KOPT-K1 (cell line): ENCODE data around the gene CHCHD6.

ENCODE experiments used
- H3K27ac ChIP-seq: fragments of 200-600 bp; sonication (generic); 2 replicates; pipeline ENCODE4 v1.5.1; 2016; ENCODE audit warnings: antibody characterized with exemption, mild to moderate bottlenecking, low read depth, low read length; ENCODE audit not compliant: poor library complexity, severe bottlenecking
- H3K36me3 ChIP-seq: fragments of 200-600 bp; sonication (generic); 2 replicates; pipeline ENCODE4 v1.5.1; 2017; ENCODE audit warnings: antibody characterized with exemption, mild to moderate bottlenecking, low read length, moderate library complexity; ENCODE audit not compliant: insufficient read depth
- H3K9me3 ChIP-seq: fragments of 200-600 bp; sonication (generic); 2 replicates; pipeline ENCODE4 v1.5.1; 2017; ENCODE audit warnings: antibody characterized with exemption, low read length, mild to moderate bottlenecking; ENCODE audit not compliant: insufficient read depth, poor library complexity, severe bottlenecking

Gene CHCHD6, protein sequence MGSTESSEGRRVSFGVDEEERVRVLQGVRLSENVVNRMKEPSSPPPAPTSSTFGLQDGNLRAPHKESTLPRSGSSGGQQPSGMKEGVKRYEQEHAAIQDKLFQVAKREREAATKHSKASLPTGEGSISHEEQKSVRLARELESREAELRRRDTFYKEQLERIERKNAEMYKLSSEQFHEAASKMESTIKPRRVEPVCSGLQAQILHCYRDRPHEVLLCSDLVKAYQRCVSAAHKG

DNA sequence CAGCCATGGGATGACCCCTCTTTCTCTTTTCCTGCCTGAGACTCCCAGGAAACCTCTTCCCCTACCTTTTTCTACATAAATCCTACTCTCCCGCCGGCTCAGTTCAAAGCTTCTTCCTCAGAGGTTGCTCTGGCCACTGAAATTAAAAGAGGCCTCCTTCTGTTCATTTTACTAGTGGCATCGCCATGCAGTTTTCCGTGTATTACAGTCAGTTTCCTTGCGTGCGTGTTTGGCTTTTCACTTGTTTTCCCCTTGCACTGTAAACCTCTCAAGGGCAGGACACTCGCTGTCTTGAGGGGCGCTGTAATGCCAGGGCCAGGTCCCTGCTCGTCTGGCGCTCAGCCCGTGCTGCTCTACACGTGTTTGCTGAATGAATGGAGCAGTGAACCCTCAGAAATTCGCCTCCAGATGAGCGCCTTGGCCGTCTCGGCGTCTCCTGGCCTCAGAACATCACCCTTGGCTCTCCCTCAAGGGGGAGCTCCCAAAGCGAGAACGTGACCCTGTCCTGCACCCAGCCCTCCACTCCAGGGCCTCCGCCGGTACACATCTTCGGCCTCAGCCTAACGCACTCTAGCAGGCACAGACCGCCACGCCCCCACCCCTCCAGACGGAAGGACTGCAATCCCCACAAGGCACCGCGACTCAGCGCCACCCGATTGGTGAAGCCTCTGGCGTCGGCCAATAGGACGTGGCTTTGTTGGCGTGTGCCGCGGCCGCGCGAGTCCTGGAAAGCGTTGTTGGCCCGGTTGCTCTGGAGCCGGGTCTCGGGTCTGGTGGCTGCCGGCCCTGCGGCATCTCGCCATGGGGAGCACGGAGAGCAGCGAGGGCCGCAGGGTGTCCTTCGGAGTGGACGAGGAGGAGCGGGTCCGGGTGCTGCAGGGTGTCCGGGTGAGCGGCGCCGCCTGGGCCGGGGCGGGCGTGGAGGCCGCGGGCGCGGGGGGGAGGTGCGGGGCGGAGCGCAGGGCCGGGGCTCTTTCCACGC, at the start of gene CHCHD6:
CHCHD6 (plus strand) TSS at position 729 of the 982 bp plus-strand sequence; CDS start at position 802, 73 bp downstream.
- Histone ChIP-seq H3K36me3 (no peaks in the 10 kb centered on the region), H3K27ac (peak within 1 kb of the TSS; percentile 56), H3K9me3 (peaks cover 8% of the 10 kb centered on the region)

DNA sequence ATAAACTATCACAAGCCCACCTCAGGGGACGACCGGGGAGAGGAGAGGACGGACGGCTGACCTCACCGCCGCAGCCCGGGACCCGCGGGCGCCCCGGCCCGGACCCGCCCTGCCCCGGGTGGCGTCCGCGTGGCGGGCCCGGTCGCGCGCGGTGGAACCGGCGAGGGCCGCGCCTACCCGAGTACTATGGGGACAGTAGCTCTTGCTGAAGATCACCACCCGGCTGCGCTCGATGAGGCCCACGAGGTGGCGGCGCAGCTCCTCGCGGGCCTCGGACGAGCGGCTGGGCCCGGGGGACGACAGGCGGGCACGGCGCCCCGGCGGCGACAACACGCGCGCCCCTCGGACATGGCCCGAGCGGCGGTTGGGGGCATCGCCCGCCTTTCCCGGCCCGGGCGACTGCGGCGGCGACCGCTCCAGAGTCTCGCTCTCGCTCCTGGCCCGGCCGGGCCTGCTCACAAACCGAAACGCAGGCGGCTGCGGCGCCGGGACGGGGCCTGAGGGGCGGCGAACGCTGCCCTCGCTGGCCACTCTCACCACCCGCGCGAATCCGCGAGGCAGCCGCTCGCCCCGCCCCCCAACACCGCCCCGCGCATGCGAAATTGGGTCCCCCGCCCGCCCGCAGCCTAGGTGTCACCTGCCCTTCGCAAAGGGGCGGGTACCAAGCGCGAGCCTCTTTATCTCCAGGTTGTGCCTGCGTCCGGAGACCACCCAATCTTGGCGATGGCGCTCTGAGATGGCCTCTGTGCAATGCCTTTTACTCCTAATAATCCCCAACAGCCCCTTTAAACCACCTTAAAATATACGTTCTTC, 49.3 kb upstream of the CHCHD6 start, which contains the start of gene TXNRD3:
TXNRD3 (minus strand) TSS at position 554 of the 813 bp plus-strand sequence.
- H3K9me3 ChIP-seq = peaks cover 13% of the 10 kb centered on the region
- H3K27ac ChIP-seq = no peak within 1 kb of the TSS
- no peaks in the 10 kb centered on the region for H3K36me3 ChIP-seq

DNA sequence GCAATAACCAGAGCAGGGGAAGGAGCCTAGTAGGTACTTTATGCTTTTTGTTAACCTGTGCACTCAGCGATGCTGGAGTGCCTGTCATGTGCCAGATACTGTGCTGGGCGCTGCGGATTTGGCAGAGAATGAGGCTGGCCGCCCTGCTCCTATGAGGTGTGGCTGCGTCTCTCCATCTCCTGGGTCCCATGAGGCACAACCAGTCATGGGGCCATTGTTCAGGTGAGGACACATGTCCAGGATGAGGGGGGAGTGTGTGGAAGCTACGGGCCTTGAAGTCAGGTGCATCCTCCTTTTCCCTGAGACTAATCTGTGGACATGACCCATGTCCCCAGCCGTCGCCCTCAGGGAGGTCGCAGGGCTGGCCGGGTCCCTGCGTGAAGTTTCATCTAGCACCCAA, 48.2 kb upstream of the CHCHD6 start:
- Histone ChIP-seq H3K9me3 (peaks cover 24% of the 10 kb centered on the region), H3K36me3 (no peaks in the 10 kb centered on the region), H3K27ac (no peak overlapping the region)

DNA sequence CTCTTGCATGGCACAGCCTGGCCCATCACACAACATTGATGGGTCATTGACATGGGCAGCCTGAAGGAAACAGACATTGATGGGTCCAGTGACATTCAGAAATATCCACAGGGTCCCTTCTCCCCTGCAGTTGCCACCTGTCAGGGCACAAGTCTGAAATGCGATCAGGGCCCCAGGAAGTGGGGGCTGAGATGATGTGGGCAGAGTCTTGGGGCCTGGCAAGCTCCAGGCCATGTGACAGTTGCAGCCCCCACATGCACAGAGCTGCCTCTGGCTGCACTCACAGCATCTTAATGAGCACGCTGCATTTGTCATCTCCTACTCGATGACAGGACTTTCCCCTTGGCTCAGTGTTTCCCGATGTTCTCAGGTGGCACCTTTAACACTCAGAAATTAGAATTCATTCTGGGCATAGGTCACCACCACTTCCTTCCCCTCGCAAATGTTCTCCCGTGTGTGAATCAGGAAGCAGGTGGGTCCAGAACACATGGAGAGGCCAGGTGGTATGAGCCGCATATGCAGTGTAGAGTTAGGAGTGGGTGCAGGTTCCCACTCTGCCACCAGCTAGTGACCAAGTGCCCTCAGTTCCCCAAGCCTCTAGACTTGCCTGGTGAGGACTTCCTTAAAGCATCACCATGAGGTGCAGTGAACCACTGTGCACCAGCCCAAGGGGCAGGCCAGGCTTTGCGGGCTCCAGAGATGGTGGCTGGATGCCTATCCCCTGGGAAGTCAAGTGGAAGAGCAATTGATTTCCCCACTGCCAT, 47.5 kb upstream of the CHCHD6 start:
- Histone ChIP-seq H3K27ac (no peak overlapping the region), H3K9me3 (peaks cover 30% of the 10 kb centered on the region), H3K36me3 (no peaks in the 10 kb centered on the region)

DNA sequence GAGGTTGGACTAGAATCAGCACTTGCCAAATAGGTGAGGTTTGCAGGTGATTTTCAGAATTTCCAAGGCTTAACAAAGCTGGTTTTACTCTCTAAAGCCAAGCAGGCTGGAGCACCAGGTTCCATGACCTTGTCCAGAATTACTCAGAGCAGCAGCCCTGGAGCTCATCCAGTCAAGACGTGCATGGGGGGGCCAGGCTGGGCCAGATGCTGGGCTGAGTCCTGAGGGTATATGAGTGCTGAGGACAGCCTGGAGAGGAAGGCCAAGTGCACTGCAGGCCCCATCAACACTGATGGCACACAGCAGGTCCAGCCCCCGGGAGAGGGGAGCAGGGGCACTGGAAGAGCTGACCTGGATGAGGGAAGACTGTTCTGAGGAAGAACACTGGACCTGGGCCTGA, 46.1 kb upstream of the CHCHD6 start:
- H3K27ac ChIP-seq = no peak overlapping the region
- peaks cover 37% of the 10 kb centered on the region for H3K9me3 ChIP-seq
- no peaks in the 10 kb centered on the region for H3K36me3 ChIP-seq

DNA sequence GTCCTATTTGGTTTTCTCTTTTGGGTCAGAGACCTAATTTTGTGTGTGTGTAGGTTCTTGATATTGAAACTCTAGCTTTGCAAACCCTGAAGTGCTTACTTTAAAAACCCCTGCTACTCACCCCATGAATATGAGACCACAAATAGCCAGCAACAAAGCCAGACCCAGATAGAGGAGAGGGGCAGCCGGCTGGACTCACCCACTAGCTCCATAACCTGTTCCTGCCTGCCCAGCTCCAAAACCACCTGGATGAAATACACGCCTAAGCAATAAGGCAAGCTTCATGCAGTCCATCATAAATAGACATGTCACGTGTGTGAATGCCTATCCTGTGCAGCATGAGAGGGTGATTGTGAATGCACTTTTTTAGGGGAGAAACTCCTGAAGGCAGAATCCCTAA, 45.5 kb upstream of the CHCHD6 start:
- H3K36me3 ChIP-seq = no peaks in the 10 kb centered on the region
- H3K27ac ChIP-seq = no peak overlapping the region
- H3K9me3 ChIP-seq = peaks cover 37% of the 10 kb centered on the region

DNA sequence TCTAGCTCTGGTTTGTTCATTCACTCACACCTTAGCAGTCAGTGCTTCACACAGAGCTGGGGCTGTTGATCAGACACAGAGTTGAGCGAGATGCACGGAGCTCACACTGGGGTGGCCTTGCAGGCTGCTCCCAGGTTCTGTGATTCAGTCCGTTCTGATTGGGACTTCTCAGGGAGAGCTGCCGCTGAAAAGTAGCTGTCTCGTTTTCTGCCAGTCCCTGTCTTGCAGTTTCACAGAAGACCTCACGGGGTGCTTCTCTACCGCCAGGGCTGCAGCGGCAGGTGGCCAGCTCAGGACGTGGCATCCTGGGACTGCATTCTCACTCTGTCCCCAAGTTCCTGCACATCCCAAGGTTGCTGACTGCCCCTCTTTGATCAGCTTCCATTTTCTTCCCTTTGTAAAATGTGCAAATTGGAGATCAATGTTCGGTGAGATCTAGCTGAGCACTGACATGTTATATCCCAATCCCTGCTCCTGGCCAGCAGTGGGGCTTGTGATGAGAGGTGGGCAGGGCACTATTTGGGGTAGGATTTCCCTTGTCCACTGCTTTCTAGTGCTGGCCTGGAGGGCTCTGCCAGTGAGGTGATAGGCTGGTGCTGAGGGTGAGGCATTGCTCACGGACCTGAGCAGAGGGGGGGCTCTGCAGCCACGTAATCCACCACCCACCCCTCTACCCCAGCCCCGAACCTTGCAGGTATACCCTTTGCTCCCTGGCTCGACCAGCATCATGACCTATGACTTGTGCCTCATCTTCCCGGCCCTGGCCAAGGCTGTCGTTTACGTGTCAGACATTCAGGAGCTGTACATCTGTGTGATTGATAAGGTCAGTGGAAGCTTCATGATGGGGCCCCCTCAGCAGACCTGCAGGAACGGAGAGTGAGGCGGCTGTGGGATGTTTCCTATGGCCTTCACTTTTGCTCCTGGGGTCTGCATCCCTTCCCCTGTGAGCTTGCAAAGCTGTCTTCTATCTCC, 43.8 kb upstream of the CHCHD6 start:
- H3K9me3 ChIP-seq = peaks cover 37% of the 10 kb centered on the region
- H3K36me3 ChIP-seq = no peaks in the 10 kb centered on the region
- H3K27ac ChIP-seq = no peak overlapping the region

DNA sequence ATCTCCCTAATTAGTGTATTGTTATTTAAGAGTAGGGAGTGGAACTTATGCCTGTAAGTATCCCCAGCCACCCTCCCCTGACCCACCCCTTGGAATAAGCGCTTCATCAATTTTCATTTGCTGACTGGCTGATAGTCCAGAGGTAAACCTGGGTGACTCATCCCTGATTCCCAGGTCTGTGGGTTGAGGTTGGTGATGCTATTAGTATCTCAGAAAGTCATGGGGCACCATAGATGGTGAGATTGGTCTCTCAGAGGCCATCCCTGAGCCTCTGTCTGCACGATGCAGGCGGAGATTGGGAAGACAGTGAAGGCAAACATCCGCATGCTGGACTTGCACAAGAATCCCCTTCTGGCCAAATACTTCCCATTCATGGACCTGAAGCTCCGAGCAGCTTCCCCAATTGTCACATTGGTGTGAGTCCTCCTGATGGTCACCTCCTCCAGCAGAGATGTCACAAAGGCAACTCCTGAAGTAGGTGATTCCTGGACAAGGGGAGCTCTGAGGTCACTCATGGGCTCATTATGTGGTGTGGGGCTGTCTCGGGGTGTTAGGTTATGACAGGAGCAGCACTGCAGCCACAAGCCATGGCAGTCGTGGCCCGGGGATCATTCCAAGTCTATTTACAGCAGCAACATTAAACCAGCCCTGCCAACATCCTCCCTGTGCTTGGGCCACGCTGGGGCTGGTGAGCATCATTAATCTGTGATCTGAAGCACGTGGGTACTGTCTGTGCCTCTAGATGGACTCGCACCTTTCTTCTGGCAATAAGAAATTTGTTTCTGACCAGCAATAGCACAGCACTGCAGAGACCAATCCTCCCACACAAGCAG, 42.3 kb upstream of the CHCHD6 start:
- peaks cover 37% of the 10 kb centered on the region for H3K9me3 ChIP-seq
- H3K36me3 ChIP-seq = no peaks in the 10 kb centered on the region
- no peak overlapping the region for H3K27ac ChIP-seq

DNA sequence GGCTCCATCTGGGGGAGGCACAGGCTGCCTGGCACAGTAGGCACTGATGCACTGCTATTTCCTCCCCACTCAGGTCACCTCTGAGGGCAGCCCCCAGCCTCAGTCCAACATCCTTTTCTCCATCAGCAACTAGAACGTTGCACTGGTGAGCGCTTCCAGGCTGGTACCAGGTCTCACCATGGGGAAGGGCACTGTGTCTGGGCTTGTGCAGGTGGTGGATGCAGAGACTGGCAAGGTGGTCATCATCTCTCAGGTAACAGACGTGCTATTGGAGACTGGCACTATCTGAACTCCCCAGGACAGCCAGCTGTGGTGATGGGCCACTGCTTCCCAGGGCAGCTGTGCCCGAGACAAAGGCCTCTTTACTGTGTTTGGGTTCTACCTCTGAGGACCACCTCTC, 40.8 kb upstream of the CHCHD6 start:
- no peaks in the 10 kb centered on the region for H3K36me3 ChIP-seq
- H3K27ac ChIP-seq = no peak overlapping the region
- peaks cover 35% of the 10 kb centered on the region for H3K9me3 ChIP-seq

DNA sequence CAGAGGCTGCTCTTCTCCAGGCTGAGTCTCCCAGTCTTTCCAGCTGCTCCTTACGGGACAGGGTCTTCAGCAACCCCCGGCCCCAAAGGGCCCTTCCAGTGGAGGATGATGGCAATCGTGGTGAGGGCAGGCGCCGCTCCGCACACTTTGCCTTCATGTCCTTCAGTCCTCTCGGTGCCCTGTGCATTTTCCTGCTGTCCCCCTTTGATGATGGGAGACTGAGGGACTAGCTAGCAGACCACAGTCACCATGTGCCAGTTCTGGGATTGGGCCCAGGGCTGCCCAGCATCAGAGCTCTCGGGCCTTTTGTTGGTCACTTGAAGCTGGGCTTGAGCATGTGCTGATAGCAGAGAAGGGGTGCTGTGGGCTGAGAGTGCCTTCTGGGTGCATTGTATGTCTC, 40.3 kb upstream of the CHCHD6 start:
- H3K9me3 ChIP-seq = peaks cover 30% of the 10 kb centered on the region
- no peaks in the 10 kb centered on the region for H3K36me3 ChIP-seq
- H3K27ac ChIP-seq = no peak overlapping the region

DNA sequence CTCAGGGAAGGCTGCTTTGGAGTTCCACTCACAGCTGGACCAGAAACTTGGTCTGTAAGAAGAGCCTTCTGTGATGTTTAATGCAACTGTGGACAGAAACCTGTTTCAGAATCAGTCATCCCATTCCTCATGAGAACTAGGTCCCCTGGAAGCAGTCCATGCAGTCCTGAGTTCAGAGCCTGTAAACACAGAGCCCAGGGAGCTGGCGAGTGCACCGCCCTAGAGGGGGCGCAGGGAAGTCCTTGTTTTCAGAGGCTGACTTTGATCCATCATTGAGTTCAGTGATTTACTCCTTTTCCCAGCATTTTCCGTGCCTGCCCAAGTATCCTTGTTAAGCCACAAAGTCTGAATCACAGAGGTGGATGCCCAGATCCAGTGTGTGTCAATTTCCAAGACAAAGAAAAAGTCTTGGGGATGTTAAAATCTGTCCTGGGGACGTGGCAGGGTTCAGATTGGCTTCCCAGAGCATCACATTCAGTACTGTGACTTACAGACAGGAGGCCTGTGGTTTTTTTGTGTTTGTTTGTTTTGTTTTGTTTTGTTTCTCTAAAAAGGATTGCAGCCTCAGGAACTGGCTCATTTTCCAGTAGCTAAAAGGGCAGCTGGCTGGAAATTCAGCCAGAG, 39.3 kb upstream of the CHCHD6 start:
- no peak overlapping the region for H3K27ac ChIP-seq
- peaks cover 25% of the 10 kb centered on the region for H3K9me3 ChIP-seq
- no peaks in the 10 kb centered on the region for H3K36me3 ChIP-seq

DNA sequence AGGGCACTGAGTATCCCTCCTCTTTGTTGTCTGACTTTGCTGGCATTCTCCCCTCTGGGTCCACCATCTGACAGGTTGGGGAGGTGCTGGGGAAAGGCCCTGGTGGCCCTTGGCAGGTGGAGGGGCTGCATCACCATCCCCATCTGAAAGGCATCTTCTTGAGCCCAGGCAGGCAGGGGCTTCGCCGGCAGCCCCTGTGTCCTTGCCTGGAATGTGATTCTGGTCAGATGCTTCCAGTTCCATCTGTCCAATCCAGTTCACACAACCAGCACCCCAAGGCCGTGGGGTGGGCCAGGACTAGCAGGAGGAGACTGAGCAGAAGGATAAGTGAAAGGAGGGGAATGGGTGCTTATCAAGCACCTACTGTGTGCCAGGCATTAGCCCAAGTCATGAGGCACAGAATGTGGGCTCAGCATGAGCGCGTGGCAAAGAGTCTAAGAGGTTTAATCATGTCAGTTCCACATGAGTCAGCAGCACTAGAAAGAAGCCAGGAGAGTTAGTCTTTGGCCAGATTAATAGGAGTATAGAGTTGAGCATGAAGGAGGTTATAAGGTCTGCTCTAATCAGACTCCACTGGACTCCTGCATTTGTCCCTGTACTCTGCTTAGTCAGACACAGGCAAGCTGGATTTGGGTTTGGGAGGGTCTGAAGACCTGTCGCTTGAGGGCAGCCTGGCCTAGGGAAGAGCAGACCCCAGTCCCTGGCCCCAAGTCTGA, 38.7 kb upstream of the CHCHD6 start:
- Histone ChIP-seq H3K27ac (no peak overlapping the region), H3K36me3 (no peaks in the 10 kb centered on the region), H3K9me3 (peaks cover 18% of the 10 kb centered on the region)
